Vagina (tissue), 2 donors: ENCODE results near the gene CPB1.

ENCODE experiments used
- POLR2A ChIP-seq, 2 donors: fragments of 450-650 bp; IDR thresholded peaks; one replicate each; pipeline ENCODE4 v1.6.1; 2017; ENCODE audit warnings: antibody characterized with exemption in 2 of 2, mild to moderate bottlenecking in 2 of 2, moderate library complexity in 2 of 2
- TF ChIP-seq, protein P1 (sequence below), 3 experiments: fragments of 450-650 bp in 2 of 3; fragments of 200-600 bp in 1 of 3; sonication (generic) in 1 of 3; IDR thresholded peaks; one replicate each; pipeline ENCODE4 v1.5.1; 2017 to 2019; ENCODE audit warnings: antibody characterized with exemption in 3 of 3, mild to moderate bottlenecking in 2 of 3, moderate library complexity in 2 of 3

- TF ChIP-seq, protein P1, sequence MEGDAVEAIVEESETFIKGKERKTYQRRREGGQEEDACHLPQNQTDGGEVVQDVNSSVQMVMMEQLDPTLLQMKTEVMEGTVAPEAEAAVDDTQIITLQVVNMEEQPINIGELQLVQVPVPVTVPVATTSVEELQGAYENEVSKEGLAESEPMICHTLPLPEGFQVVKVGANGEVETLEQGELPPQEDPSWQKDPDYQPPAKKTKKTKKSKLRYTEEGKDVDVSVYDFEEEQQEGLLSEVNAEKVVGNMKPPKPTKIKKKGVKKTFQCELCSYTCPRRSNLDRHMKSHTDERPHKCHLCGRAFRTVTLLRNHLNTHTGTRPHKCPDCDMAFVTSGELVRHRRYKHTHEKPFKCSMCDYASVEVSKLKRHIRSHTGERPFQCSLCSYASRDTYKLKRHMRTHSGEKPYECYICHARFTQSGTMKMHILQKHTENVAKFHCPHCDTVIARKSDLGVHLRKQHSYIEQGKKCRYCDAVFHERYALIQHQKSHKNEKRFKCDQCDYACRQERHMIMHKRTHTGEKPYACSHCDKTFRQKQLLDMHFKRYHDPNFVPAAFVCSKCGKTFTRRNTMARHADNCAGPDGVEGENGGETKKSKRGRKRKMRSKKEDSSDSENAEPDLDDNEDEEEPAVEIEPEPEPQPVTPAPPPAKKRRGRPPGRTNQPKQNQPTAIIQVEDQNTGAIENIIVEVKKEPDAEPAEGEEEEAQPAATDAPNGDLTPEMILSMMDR (IDR thresholded peaks at IDR 0.05) = no peak
- no peak for TF ChIP-seq POLR2A (IDR thresholded peaks at IDR 0.05)
These were observed 37.4 kb downstream of the CPB1 start, which contains the start of gene CPA3 for GRCh38 chr3:148865049-148865448.
